ENCODE data around the gene LHFPL6.

- TF ChIP-seq POLR2A (IDR thresholded peaks at IDR 0.05) (no peak), CTCF (IDR thresholded peaks at IDR 0.05) (no peak)
Observed at GRCh38 chr13:39349391-39349960, 253.5 kb downstream of the LHFPL6 start.
